GM18517 (cell line): ENCODE data around the gene HK1.

Source experiments
- ATAC-seq: cut with Tn5 transposase; IDR thresholded peaks from one replicate; pipeline ENCODE4 v1.9.1; 2021; ENCODE audit warnings: mild to moderate bottlenecking, moderate library complexity; ENCODE audit not compliant: unreplicated experiment

Gene HK1

DNA sequence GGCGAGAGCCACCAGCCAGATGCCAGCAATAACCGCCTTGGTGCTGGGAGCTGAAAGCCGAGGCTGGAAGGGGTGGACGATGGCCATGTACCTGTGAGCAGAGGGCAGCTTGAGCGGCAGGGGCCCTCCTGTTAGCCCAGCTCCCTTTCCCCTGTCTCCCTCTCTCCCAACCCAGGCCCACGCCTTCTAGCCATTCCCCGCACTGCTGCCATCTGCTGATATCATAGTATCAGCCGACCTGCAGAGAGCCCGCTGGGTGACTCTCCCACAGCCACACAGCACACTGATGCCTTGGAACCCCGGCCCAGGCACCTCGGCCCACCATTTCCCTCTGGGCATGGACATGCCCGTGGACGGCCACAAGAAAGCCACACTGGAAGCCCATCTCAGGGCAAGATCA, 136.8 kb downstream of the HK1 start:
- no peak for ATAC-seq

DNA sequence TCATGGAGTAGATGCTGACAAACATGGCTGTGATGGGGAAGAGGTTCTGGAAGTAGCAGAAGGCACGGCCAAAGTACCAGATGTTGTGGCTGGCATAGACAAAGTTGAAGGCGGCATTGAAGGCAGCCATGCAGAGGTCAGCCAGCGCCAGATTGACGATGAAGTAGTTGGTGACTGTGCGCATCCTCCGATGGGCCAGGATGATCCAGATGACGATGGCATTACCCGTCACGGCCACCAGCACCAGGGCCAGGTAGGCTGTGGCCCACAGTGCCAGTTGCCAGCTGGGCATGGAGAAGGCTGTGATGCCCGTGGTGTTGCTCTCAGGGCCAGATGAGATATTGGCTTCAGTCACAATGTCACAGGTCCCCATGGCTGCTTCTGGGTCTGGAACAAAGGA, 137.7 kb downstream of the HK1 start:
- no peak for ATAC-seq

DNA sequence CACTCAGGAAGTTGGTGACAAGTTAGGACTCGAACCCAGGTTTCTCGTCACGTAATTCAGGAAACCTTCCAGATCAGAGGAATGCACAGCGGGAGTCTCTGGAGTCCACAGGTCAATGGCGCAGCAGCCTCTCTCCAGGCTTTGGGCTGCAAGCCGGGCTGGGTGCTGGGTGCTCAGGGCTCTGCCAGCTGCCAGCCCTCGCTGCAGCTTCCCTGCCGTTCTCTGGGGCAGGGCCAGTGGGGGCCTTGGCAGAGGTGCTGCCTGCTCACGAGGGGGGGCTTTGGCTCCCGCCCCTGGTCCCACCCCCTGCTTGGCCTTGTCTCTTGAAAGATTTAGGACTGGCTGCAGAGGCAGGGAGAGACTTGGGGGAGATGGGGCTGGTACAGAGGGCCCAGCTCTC, 138.4 kb downstream of the HK1 start, which contains the start of gene TACR2:
TACR2 (minus strand) TSS at position 224 of the 400 bp plus-strand sequence. CDS start 595 bp downstream, outside the sequence.
- no peak for ATAC-seq

DNA sequence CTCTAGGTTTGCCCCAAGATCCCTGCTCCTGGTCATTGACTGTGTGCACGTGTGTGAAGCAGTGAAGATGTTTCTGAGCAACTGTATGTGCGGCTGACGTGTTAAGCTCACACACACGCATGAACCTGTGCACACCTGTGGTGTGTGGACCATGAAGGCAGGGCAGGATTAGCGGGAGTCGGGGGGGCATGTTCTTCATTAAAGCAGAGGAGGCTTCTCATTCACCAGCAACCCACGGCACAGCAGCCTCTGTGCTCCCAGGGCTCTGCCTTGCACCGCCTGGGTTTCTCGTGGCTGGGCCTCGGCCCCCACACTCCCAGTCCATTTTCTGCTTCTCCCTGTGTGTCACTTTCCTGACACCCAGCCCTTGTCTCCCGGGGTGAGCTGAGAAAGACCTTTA, 139.2 kb downstream of the HK1 start:
- ATAC-seq, result no peak

DNA sequence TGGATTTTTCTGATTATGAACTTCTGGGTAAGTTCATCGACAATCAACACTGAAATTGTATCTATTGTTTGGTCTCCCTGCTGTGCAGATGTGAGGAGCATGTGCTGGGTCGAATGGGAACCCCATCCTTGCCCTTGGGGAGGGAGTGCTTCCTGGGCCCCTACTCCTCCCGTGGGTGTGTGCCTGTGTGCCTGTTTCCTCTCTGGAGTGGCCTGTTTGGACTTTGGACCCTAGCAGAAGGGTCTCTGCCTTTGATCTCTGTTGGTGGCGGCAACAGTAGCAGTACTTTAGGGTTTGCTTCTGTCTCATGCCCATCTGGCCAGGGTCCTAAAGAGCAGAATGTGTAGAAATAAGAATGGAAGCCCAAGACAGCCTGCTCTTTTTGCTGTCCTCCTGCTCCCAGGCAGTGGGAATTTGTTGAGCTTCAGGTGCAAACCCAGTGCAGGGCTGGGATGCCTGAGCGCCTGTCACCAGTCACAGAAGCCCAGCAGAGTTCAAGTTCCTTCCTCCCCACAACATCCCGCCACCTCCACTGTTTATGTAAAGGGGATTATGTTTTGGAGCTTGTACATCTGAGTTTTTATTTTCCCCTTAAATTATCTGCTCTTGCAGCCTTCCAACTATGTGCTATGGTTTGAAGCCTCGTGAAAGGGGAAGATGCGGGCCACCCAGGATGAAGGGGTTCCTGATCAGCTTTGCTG, 139.9 kb downstream of the HK1 start:
- ATAC-seq, result no peak

DNA sequence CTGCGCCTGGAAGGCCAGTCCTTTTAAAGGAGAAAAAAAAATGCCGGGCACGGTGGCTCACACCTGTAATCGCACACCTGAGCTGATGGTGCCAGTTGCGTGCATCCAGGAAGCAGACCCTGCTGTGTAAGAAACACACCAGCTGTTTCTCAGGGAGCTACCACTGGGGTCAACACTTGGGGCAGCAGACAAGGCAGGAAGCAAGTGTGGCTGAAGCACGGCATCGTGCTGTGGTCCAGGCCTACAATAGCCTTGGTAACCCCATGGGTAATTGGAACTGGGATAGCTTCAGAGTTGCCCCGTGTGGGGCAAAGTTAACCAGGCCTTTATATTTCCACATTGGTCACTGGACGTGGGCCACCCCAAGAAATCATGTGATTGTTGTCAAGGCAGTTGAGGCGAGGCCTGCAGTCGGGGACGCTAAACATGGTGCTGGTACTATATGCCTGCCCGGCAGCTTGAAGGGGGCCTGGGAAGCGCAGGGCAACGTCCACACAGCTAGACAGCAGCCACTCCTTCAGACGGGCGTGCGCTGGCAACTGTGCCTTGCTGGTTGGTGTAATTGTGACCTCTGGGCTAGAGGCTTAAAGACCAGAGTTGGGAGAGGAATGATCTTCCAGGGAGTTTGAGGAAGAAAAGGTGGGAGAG, 140.9 kb downstream of the HK1 start:
- ATAC-seq, result no peak

DNA sequence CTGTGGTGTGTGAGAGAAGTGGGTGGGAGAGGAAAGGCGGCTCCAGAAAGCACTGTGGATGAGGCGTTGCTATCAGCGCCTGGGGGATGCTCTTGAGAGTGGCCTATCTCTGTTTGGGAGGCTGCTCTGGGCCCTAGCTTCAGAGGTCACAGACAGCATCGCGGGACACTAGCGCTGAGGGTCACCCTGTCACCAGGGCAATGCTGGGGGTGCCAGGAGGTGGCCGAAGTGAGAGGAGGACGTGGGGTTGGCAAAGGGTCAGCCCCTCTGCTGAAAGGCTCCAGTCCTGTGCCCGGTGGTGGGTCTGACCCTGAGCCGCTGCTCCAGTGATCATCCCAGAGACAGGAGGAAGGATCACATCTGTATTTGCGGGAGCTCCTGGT, 141.4 kb downstream of the HK1 start:
- no peak for ATAC-seq

DNA sequence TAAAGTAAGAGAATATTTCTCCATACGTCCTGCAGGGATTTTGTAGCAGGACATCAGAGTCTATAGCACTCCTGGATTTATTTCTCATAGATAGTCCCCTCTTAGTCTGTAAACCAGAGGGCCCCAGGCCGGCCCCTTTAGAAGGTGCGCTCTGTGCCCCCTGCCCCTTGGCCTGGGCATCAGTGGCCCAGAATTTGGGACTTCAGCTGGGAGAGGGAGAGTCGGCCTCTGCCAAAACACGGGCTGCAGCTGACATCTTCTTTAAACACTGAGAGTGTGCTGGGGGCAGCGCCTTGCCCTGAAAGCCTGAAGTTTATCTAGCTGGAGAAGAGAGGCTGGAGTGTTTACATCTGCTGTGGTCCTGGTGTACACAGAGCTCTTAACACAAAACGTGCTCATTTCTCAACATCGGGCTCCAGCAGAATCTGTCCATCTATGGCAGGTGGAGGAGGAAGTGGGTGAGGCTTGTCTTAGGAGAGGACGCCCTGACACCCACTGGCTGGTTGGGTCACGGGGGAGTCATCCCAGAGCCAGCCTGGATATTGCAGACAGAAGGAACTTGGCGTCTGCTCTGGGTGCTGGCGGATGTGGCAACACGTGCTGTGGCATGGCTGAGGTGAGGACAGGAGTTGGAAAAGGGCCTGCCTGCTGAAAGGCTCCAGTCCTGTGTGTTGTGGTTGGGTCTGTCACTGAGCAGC, 143.5 kb downstream of the HK1 start:
- ATAC-seq, result no peak

DNA sequence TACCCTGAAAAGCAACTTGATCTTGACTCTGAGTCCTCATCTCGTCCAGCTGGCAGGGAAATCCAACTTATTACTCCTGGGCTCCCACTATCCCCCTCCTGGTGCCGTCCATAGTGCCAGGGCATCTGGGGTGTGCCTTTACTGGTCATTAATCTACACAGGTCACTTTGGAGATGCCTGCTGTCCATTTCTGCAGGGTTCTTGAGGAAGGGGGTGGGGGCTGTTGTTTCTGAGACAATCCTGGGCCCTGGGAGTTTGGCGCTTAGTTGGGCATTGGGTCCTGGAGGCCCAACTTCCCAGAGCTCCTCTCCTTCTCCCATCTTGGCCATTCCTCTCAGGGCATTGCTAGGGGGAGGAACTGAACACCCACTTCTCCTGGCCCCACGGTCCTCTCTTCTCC, 144.4 kb downstream of the HK1 start:
- no peak for ATAC-seq

DNA sequence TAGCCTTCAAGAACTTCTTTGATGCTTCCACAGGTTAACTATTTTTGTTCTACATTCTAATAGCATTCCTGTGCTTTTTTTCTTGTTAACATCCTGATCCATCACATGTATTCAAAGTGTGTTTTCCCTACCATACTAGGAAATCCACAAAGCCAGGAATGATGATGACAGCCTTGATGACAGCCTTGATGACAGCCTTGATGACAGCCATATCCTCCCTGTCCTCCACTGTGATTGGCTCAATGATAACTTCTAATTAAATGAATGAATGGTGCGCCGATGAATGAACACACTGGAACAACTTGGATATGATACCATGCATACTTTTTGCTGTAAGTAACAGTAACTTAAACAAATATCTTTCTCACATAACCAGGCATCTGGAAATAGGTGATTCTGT, 146.7 kb downstream of the HK1 start:
- ATAC-seq, result no peak

DNA sequence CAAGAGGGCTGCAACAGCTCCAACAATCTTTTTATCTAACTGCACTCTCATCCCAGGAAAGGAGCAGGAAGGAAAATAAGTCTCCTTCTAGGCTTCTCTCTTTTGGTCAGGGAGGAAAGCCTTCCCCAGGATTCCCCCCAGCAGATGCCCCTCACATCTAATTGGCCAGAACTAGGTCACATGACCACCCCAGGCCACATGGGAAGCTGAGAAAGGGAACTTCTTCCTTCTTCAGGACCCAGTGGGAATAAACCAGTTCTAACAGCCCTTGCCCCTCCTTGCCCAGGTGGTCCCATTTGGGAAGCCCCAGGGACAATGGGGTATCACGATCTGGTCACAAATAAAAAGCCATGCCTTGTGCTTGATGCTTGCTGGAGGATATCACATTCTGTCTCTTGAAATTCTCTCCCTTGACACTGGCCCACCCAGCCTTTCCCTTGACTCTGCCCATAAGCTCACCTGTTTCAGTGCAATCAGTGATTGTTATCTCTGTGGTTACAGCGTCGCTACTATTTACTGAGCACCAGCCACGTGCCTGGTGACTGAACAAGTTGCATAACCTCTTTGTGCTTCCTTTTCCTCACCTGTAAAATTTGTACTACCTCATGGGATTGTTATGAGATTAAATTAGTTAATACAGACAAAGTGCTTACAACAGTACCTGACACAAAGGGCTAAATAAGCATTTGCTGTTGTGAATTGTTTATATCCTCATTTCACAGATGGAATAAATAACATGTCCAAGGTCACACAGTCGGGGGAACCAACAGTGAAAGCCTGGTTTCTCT, 147.4 kb downstream of the HK1 start:
- ATAC-seq, result no peak

DNA sequence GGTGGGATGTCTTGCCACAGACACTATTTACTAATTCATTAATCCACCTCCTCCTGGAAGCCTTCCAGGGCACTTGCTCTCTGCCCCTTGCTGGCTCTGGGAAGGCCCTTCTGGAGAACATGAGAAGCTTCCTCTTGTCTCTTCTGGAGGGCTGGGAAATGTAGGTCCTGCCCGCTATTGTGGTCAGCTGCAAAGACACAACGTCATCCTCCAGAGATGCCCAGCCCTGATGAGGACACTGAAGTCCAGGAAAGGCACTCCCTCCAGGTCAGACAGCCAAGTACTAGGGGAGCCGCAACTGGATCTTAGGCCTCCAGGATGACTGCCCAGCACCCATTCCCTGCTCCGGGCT, 148.1 kb downstream of the HK1 start:
- ATAC-seq, result no peak

DNA sequence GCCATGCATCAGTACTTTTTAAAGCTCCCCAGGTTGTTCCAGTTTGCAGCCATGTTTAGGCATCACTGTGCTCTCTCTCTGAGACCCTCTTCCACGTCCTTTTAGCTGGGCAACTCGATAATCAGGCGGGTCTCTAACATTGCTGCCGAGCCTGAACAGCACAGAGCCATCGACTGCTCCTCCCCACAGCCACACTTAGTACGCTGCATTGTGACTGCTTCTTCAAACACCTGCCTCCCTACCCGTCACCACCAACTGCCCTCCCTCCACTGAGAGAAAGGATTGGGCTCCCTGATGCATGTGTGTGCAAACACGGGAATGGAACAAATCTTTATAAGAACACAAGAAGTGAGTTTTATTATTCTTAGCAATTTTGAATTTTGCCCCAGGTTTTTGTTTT, 149.9 kb downstream of the HK1 start:
- ATAC-seq, result no peak

DNA sequence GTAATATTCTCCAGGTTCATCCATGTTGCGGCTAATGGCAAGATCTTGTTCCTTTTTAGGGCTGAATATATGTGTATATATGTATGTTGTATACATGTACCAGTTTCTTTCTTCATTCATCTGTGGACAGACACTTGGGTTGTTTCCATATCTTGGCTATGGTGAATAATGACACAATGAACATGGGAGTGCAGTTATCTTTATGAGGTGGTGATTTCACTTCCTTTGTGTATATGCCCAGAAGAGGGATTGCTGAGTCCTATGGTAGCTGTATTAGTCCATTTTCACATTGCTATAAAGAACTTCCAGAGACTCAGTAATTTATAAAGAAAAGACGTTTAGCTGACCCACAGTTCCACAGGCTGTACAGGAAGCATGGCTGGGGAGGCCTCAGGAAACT, 155.9 kb downstream of the HK1 start:
- no peak for ATAC-seq

DNA sequence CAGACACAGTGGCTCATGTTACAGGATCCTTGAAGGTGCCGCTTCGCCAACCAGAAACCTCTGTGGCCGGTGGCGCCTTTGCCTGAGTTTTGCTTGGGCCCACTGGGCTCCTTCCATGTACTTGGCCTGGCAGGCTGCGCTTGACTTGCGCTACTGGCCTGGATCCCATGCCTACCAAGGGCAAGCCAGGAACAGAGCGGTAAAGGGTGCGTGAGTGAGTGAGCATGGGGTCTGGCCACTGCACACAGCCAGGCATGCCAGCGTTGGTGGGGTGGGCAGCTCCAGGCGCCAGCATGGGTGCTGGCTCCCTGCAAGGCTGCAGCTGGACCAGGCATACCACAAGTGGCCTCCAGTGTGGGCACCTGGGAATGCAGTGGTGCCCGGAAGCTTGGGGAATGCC, 156.6 kb downstream of the HK1 start:
- ATAC-seq, result no peak

DNA sequence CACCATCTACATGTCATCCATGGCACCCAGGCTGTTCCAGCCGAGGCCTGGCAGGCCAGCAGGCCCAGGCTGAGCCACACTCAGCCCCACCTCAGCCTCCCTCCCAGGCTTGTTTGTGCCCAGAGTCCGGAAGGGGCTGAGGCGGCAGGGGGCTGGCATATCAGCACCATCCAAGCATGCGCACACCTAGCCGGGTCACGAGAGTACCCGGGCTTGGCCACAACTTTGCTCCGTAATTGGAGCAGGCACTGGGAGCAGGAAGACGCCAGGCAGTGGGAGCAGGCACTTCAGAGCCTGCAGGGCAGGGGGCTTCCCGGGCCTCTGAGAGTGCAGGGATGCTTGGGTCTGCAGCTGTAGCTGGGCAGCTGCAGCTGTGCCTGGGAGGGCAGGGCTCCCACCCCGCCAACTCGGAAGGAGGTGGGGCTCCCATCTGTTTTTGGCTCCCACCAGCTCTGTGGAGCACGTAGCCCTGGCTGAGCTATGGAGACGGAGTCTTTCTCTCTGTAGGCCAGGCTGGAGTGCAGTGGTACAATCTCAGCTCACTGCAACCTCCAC, 157.7 kb downstream of the HK1 start:
- ATAC-seq, result no peak

DNA sequence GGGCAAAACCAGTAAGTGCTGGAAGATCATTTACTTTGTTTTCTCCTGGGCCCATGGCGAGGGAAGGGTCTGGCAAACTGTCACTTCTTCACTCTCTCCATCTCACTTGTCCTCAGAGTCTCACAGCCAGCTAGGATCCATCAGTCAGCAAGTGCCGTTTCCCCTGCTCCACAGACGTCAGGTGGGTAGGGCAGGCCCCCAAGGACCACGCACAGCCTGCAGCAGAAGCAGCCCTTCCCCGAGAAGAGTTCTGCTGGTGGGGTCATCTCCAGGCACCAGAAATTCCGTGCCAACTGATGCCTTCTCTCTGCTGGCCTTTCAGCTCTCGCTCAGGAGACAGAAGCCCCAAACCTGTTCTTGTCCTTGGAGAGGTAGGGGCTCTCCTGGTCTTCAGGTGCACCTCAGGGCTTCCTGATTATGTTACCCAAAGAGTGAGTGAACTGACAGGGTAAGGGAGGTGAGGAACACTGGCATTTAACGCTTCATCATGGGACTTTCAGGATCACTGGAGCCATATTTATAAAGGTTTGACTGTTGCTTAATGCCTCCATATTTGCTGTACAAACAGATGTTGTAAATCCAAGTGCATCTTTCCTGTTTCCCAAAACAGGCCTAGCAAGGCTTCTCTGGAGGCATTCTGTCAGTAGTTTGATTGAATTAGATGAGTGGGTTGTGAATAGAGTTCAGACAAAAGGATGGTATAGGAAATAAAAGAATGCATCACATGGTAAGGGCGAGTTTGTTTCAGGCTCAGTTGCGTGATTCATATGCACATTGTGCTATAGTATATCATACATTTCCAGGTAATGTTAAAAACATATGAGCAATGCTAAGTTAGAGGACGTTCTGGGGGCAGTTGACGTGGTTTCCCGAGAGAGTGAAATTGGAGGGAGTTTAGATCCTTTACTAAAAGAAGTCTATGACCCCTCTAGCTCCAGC, 159.3 kb downstream of the HK1 start:
- no peak for ATAC-seq

DNA sequence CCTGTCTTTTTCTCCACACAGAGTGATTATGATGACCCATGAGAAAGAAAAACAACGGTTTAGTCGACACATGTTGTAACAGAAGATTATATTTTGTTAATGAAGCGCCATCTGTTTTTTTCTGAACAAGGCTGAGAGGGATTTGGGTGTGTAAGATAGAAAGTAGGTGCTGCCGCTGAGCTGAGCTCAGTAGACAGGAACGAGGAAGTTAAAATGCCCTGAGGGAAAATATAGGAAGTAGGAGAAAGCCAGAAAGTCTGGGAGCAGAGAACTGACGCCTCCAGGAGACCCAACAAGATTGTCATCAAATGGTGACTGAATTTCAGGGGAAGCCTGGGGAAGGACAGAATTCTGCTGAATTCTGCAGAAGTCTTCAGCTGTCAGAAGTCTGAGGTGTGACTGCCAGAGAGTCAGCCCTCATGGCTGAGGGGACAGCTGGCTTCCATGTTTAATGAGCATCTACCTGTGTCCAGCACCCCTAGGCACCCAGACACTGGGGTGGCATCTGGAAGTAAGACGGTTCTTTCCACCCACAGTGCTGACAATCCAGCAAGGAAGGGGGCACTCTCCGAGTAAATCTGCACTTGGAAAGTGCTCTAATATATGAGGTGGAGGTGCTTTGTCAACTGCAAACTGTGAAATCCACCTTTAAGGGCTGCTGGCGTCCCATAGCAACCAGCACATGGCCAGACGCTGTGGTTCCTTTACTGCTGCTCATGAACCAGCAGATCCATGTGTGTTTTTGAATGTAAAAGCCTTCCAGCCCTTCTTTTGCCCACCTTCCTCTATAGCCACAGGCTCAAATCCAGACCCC, 160.4 kb downstream of the HK1 start:
- no peak for ATAC-seq

DNA sequence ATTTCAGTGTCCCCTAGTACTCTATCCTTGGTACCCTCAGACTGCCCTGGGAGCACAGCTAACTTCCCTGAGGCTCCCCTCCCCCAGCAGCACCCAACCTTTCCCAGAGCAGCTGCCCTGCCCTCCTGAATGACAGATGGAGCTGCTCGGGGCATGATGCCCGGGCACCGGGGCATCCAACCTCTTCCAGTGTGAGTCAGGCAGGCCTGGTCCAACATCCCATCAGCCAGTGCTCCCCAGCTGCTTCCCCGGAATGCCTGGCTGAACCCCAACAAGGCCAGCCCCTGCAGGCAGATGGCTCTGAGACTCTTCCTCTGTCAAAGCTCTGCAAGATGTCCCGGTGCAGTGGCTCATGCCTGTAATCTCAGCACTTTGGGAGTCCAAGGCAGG, 161.0 kb downstream of the HK1 start:
- no peak for ATAC-seq
